T47D (cell line): ENCODE data around the gene ADAMTS3.

Source experiments
- DNase-seq, 2 experiments: peaks; one replicate each; pipeline versions ENCODE4 v3.0.0 to v3.0.0-alpha.2; 2011 to 2012; ENCODE audit warnings: low read depth in 1 of 2, low spot score in 1 of 2
- JUND ChIP-seq: IDR thresholded peaks from 2 replicates; pipeline ENCODE4 v1.6.1; 2012; ENCODE audit warnings: low read depth
- in situ Hi-C: cut with HindIII; loops from 2 replicates; pipeline ENCODE4 v1.10.0; 2016; ENCODE audit warnings: low sequenced_read_pairs, low pct_unique_long_range_greater_than_20kb

ADAMTS3 gene

DNA sequence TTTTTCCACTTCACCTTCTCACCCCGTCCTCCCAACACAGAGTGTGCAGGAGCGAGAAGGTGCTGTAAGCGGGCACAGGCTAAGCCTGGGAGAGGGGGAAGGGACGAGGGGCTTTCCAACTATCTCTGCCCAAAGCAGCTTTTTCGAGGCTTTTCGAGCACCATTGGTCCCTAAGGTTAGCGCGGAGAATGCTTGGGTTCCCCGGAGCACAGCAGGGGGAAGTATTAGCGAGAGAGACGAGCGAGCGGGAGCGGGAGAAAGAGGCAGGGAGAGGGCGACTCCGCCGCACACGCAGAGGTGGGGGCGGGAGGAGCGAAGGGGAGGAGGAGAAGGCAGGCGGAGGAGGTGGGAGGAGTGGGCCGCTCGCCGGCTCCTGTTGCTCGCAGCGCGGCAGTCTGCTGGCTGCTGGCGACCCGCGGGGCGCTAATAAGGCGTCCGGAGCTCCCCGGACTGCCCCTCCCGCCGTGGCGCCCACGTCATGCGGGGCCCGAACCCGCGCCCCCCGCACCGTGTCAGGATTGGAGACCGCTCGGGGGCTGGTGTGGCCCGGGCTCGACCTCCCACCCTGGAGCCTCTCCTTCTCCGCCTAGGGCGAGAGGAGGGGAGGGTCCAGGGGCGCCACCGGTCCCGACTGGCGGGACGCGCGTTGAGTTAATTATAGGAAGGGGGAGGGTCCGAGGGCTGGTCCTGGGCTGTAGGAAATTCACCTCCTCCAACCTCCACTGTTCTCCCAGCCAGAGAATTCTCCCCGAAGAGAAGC is at the start of gene ADAMTS3:
ADAMTS3 (minus strand) TSS at position 263 of the 760 bp plus-strand sequence. CDS start 459 bp downstream, outside the sequence.
- TF ChIP-seq JUND: no peak
- in situ Hi-C loops: no loop called here
- DNase-seq: peak; percentile 38 to 40

DNA sequence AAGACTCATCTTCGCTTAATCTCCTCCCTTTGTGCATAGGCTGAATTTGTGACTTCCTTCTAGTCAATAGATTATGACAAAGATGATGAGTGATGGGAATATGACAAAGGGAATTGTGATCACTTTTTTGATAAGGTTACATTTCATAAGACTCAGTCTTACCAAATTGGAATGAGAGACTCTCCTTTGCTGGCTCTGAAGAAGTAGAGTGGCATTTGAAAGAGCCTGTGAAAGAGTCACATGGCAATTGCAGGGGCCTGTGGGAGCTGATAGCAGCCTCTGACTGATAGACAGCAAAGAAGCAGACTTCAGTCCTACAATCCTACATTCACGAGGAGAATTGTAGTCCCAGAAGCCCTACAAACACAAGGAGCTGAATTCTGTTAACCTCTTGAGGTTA is 44.9 kb upstream of the ADAMTS3 start:
- no peak for DNase-seq
- in situ Hi-C loops: no loop called here
- TF ChIP-seq JUND: no peak

DNA sequence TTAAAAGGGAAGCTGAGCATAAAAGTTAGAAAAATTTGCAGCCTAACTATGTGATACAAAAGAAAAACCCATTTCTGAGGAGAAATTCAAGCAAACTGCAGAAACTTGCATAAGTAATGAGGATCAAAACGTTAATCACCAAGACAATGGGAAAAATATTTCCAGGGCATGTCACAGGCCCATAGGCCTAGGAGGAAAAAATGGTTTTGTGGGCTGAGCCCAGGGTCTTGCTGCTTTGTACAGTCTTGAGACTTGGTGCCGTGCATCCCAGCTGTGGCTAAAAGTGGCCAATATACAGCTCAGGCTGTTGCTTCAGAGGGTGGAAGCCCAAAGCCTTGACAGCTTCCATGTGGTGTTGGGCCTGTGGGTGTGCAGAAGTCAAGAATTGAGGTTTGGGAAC is 37.7 kb upstream of the ADAMTS3 start:
- no peak for DNase-seq
- in situ Hi-C loops: no loop called here
- no peak for TF ChIP-seq JUND

DNA sequence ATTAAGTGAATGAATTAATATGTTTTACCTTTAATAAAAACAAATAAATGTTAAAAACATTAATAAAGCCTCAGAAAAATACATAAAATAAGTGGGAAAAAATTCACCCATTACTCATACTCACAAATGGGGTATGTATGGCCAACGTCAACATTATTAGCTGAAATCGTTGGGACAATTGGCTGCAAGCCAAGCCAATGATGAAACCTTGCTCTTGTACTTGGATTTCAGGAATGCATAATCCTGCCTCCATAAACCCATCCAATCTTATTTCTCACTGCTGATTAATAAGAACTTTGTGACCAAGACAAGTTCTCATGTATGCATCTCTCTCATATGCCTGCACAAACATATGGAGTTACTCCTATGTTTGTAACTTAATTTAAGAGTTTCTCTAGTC is 35.3 kb upstream of the ADAMTS3 start:
- in situ Hi-C loops: no loop called here
- DNase-seq: peak in 1 of 2 experiments; percentile 1
- no peak for TF ChIP-seq JUND

DNA sequence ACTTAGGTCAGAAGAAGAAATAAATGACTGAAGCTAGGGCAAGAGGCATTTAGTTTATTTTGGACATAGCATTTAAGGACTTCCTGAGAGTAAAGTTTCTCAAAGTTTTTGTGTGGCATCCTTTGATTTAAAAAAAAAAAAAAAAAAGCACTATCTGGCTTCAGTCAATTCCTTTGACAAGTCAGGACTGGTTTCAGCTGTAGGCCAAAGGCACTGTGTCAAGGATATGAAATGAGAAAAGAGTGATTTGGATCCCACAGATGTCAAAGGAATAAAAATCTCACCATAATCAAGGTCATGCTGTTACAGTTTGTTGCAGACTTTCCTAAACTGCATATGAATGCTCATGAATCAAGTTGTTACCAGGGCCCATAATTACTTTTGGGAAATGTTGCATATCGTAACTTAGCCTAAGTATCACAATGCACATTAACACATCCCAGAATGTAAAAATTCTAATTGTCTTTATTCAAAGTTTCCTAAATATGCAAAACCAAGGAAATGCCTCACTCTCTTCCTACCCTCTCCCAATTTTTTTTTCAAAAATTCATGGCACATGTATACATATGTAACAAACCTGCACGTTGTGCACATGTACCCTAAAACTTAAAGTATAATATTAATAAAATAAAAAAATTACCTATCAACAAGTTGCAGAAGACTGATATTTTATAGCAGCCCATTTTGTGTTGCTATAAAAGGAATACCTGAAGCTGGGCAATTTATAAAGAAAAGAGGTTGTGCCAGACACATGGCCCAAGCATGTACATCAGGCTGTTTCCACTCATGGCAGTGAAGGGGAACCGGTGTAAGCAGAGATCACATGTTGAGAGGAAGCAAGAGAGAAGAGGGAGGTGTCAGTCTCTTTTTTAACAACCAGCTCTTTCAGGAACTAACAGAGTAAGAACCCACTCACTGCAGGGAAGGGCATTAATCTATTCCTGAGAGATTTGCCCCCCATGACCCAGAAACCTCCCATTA is 33.7 kb upstream of the ADAMTS3 start:
- in situ Hi-C loops: no loop called here
- DNase-seq: no peak
- no peak for TF ChIP-seq JUND

DNA sequence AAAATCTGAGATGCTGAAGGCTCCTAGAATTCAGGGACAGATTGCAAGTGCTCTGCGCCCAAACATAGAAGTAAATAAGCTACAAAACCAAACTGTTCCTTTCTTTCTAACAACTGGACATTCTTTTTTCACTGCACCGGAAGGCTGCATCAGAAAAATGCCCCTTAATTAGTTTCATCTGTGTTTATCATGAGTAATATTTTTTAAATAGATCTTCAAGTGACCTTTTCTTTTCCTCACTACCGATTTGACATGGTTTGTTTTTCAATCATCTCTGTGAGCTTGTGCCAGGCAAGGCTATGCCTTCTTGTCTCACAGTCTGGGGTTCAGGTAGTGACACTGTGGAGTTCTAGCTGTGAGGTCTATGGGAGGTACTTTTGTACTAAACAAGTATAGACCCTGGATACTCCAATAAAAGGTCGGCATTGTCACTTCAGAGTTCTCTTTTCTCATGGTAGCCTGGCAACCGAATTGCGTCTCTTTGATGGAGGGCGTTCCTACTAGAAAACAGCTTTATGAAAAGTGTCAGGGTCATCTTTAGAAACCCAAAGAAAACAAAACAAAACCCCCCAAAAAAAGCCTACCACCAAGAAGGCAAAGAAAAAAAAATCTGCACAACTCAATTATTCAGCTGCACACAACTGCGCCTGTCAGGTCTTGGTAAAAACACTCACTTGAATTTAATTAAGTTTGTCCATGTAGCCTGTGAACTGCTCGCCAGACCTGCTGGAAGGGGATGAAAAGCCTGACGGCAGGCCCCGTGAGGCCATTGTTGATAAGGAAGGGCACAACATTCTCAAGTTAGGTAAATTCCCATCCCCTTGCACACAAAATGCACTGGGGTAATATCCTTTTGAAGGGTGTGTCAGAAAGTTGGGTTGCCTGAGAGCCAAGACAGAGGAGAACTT is 22.8 kb upstream of the ADAMTS3 start:
- DNase-seq: no peak
- in situ Hi-C loops: no loop called here
- TF ChIP-seq JUND: no peak

DNA sequence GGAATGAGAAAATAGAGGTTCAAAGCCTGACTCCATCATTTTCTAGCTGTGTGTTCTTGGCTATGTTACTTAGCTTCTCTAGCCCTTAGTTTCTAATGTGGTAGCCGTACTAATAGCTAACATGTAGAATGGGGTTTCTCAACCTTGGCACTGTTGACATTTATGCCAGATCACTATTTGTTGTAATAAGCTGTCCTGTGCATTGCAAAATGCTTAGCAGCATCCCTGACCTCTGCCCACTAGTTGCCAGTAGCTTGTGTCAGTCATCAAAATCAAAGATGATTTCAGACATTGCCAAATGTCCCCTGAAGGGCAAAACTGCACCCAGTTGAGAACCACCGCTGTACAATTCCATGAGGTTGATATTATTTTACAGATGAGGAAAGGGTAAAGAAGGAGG is 18.3 kb upstream of the ADAMTS3 start:
- in situ Hi-C loops: no loop called here
- no peak for TF ChIP-seq JUND
- no peak for DNase-seq

DNA sequence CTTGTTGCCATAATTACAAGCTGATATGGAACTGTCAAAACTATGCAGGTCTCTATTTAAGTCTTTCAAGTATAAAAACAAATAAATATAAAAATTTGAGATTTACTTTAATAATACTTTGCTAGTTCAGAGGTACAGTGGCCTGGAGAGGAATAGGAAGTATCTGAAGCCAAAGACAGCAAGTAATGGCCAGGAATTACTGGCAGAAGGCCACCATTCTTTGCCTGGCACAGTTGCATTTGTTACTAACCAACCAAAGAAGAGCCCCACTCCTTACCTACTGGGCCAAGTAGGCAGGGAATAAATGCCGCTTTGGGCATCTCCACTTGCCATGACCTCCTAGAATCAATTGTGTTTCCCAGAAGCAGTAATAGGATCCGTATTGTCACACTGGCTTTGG is 13.8 kb upstream of the ADAMTS3 start:
- in situ Hi-C loops: no loop called here
- TF ChIP-seq JUND: no peak
- DNase-seq: no peak

DNA sequence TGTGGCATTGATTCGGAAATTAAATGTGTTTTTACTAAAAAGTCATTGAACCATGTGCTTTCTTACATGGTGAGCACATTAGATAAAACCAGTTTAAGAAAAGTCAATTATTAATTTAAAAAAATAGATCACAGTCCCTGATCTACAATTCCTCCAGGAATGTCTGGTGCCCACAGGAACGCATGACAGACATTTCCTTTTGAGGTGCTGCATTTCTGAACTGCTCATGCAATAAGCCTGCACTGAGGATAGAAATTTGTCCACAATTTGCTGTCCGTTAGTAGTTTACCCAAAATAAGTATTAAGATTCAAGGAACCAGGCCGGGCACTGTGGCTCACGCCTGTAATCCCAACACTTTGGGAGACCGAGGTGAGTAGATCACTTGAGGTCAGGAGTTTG is 8.2 kb upstream of the ADAMTS3 start:
- TF ChIP-seq JUND: no peak
- in situ Hi-C loops: no loop called here
- no peak for DNase-seq

DNA sequence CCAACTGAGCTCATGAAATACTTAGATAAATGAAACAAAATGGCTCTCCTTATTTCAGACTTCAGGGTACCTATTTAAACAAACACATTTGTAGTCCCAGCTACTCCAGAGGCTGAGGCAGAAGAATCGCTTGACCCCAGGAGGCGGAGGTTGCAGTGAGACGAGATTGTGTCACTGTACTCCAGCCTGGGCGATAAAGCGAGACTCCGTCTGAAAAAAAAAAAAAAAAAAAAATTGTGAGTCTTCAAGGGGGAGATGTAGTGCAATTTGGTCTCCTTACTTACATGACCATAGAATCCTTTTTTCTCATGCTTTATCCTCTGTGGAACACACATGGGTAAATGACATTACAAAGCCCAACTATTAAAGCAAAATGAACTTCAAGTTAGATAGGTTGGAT is 2.3 kb upstream of the ADAMTS3 start:
- no peak for TF ChIP-seq JUND
- no peak for DNase-seq
- in situ Hi-C loops: no loop called here

DNA sequence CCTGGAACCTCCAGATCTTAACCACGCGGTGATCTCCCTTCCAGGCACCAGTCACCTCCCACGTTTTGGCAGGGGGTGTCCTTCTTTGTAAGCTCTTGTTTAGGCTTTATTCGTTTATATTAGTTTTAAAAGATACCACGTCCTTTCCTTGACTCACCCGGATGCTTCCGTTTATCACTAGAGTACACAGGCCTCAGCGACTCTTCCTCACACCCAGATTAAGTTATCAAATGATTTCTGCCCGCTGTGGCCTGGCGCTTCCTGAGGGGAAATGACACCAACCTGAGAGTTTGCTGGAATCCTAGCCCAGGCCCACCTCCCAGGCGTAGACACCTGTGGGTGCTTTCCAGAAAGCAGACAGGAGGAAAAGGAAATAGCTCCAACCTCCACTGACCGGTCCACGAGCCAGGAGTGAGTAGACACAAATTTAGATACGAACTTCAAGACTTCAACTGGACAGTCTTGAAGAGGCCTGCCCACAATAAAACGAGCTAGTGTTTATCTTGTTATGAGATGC is 756 bp upstream of the ADAMTS3 start:
- no peak for TF ChIP-seq JUND
- in situ Hi-C loops: no loop called here
- DNase-seq: no peak
